Epithelial cell of prostate (primary cell): ENCODE data around the gene AIFM3.
"Not testable (repeated sequence)": the region's sequence is repeated elsewhere in the genome, so short reads cannot be mapped to it uniquely, and the experiment has no call there.

Experiments used
- DNase-seq: peaks from one replicate; pipeline ENCODE4 v3.0.0-alpha.2; 2011; ENCODE audit warnings: low read depth, low spot score
- H3K27ac ChIP-seq: fragments of 450-650 bp; 2 replicates; pipeline ENCODE4 v1.5.1; 2017; ENCODE audit warnings: mild to moderate bottlenecking

AIFM3 gene

GRCh38 chr22:20956258-20957101 is 10.6 kb upstream of the AIFM3 start:
- peak overlapping the region; percentile 99 for H3K27ac ChIP-seq
- DNase-seq, result peak; percentile 46

- DNase-seq, result no peak
- H3K27ac ChIP-seq, result peak overlapping the region; percentile 99
Observed at GRCh38 chr22:20957102-20957682, 9.9 kb upstream of the AIFM3 start.

- H3K27ac ChIP-seq, result peak overlapping the region; percentile 99
- no peak for DNase-seq
Observed at GRCh38 chr22:20957683-20958431, 9.2 kb upstream of the AIFM3 start.

GRCh38 chr22:20959578-20960461 is 7.2 kb upstream of the AIFM3 start:
- no peak for DNase-seq
- H3K27ac ChIP-seq, result no peak overlapping the region

DNA sequence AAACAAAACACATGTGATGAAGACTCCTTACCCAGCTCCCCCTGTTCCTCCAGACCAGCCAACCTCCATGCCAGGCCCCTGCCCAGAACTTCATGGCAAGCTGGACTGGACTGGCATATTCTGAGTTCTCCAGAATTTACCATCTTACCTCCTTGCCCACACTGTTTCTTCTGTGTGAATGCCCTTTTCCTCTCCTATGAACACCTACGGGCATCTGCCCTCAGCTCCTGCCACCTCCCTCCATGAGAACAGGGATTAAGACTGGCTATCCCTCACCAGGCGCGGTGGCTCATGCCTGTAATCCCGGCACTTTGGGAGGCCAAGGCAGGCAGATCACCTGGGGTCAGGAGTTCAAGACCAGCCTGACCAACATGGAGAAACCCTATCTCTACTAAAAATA is 6.4 kb upstream of the AIFM3 start:
- H3K27ac ChIP-seq, result no peak overlapping the region
- no peak for DNase-seq

DNA sequence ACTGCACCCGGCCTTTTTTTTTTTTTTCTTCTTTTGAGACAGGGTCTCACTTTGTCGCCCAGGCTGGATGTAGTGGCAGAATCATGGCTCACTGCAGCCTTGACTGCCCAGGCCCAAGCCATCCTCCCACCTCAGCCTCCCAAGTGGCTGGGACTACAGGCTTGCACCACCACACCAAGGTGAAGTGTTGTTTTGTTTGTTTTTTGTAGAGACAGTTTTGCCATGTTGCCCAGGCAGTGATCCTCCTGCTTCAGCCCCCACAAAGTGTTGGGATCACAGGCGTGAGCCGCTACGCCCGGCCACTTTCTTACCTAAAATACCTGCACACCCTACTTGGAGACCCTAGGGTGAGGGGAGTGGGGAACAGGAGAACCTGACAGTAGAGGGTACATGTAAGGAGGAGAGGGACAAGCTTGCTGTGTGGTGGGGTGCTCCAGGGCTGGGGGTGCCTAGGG is 4.5 kb upstream of the AIFM3 start:
- no peak for DNase-seq
- H3K27ac ChIP-seq, result no peak overlapping the region

GRCh38 chr22:20963201-20964052 is 3.6 kb upstream of the AIFM3 start:
- H3K27ac ChIP-seq, result no peak overlapping the region
- DNase-seq, result no peak

GRCh38 chr22:20964090-20964798 is 2.8 kb upstream of the AIFM3 start:
- H3K27ac ChIP-seq, result no peak overlapping the region
- no peak for DNase-seq

DNA sequence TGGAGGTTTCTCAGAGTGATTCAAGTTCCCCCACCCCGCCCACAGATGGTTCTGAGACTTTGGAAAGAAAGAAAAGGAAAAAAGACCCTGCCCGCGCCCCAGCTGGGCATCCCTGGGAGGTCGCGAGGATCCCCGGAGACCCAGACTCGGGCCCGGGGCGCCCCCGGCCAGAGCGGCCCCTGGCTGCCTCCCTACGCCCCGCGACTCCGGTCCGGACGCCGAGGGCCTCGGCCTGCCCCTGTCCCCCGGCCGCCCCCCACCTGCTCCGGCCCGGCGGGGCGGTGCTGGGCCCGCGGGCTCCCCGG is 2.3 kb upstream of the AIFM3 start:
- no peak overlapping the region for H3K27ac ChIP-seq
- DNase-seq, result no peak

DNA sequence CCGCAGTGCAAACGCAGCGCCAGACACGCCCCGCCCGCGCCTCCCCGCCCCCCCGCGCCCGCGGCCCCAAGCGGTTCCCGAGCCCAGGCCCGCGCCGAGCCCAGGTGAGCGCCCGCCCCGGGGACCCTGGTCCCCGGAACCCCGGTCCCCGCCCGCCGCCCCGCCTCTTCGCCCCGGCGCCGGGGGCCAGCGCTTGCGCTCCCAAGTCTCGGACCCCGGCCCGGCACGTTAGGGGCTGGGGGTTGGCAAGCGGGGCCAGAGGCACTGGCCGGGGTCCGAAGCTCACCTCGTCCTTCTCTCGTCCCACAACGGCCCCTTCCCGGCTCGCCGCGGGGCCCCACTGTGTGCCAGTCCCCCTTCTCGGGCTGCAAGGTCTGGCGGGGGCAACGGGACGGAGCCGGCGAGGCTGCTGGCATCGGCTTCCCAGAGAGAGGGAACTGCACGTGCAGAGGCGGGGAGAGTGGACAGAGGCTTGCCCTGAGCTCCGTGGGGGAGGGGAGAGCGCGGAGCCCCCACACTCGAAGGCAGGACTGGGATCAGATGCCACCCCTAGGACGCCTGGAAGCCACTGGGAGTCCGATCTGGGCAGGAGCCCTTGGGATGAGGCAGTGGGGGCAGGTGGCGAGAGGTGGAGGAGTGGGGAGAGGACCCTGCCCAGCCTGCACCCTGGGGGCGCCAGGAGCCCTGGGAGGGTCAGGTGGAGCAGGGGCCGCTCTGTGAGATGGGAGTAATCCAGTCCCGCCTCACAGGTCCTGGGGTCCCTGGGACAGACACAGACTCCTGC is 1.8 kb upstream of the AIFM3 start:
- no peak for DNase-seq
- no peak overlapping the region for H3K27ac ChIP-seq

DNA sequence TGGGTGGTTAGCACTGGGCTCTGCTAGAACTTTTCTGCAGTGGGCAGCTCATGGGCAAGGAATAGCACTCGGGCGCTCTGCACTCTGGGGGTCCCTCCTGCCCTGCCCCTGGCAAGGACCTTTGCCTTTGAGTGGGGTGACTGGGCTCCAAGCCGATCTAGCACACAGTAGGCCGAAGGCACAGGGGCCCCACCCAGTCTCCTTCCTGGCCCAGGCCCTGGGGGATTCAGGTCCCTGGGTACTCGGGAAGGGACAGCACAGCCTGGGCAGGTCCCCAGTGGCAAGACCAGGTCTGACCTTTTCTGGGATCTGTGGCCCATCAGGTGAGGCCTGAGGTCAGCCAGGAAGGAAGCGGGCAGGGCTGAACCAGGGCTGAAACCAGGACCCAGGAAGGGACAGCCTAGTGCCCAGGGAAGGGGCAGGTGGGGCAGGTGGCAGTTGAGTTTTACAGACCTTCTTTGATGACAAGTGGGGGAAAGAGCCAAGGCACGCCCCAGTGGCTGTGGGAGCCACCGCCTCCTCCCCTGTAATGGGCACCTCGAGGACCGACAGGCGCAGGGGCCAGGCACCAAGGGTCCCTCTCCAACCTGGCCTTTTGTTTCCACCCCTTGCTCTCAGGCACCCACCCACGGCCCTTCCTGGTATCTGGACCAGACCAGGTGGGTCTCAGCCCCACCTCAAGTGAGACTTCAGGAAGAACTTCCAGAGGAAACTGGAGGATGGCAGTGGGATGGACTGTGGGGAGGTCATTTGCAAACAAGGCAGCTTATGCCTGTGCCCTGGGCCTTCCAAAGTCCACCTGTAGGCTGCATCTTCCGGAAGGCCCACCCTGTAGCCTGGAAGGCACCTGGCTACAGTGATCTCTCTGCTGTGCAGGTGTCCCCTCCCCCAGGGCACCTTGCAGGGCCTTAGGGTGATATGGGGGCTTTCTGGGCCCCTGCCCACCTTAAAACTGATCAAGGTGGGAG is 883 bp upstream of the AIFM3 start:
- no peak overlapping the region for H3K27ac ChIP-seq

GRCh38 chr22:20967697-20968211 is 699 bp downstream of the AIFM3 start:
- no peak for DNase-seq

More for the DNA sequence above, 883 bp upstream of the AIFM3 start:
- DNase-seq, result no peak

DNA sequence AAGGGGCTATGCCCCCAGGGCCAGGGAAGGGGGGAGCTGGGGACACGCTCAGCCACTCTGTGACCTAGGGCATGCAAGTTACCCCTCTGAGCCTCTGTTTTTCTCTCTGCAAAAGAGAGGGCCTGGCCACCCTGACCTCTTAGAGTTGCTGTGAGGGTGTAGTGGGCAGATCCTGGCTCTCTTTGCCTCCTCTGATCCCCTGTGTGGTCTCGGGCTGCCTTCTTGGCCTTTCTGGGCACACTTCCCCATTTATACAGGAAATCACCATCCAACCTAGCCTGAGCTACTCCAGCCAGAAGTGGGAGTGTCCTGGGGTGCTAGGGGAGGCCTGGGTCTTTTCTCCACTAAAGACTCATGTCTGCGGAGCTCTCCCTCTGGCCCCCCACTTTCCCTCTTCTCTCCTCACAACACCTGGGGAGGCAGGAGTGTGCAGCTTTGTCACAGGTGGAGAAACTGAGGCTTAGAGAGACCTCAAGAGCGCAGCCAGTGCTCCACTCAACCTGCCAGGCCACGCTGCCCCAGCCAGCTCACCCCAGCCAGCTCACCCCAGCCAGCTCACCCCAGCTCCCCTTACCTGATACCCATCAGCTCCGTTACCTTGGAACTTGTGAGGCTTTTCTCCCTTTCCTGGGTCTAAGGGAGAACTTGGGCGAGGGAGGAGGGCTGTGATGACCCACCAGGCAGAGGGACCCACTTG is 1.4 kb downstream of the AIFM3 start:
- H3K27ac ChIP-seq, result no peak overlapping the region
- DNase-seq, result no peak

More at GRCh38 chr22:20967697-20968211, 699 bp downstream of the AIFM3 start:
- H3K27ac ChIP-seq, result no peak overlapping the region

GRCh38 chr22:20970939-20971657 is 4.0 kb downstream of the AIFM3 start:
- H3K27ac ChIP-seq, result no peak overlapping the region
- no peak for DNase-seq

GRCh38 chr22:20972014-20972694 is 5.1 kb downstream of the AIFM3 start:
- not testable (repeated sequence) for H3K27ac ChIP-seq, DNase-seq
